ENCODE measurements around the gene IFI27.

DNA sequence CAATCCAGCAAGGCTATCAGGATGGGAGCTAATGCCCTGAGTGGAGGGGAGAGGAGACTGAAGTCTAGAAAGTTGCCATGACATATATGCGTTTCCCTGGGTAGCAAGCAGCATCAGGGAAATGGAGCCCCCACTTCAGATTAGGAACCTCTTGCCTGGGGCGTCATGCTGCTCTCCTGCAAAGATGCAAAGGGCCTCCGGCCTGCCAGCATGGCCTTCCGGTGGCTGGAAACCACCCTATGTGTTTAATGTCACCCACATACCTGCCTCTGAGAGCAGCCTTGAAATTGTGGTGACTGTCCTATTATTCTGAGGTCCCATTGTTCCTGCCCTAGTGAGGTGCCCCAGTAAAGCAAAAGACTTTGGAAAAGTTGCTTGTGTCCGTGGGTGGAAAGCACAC lies 28.9 kb downstream of the IFI27 start:
- TF ChIP-seq CTCF (IDR thresholded peaks at IDR 0.05) (no peak), POLR2A (IDR thresholded peaks at IDR 0.05) (no peak)

Measured in testis (tissue), 2 donors.